Stimulated activated naive CD8-positive, alpha-beta T cell treated with anti-CD3 and anti-CD28 coated beads, Interleukin-15, amount 100 ng/mL, for 72 hours (primary cell): ENCODE data around the gene MGAT4C.
"Not testable (repeated sequence)": the region's sequence is repeated elsewhere in the genome, so short reads cannot be mapped to it uniquely, and the experiment has no call there.

ENCODE experiments used
- ATAC-seq: fragments of 150-1000 bp; cut with Tn5 transposase; 2 replicates; pipeline ENCODE4 v1.10.0; 2021; ENCODE audit warnings: mild to moderate bottlenecking, moderate library complexity
- DNase-seq, 2 donors: peaks; one replicate each; pipeline ENCODE4 v3.0.0; 2021 to 2022
- H3K27ac Mint-ChIP-seq, 2 donors: one replicate each; pipeline ENCODE4 v1.8.0; 2022; ENCODE audit warnings: mild to moderate bottlenecking in 2 of 2, mixed read lengths in 2 of 2, moderate library complexity in 2 of 2
- H3K27me3 Mint-ChIP-seq: one replicate; pipeline ENCODE4 v1.8.0; 2022; ENCODE audit warnings: mixed read lengths
- H3K4me1 Mint-ChIP-seq: one replicate; pipeline ENCODE4 v1.8.0; 2022; ENCODE audit warnings: mild to moderate bottlenecking, mixed read lengths
- H3K4me3 Mint-ChIP-seq, 2 donors: one replicate each; pipeline ENCODE4 v1.8.0; 2022; ENCODE audit warnings: mild to moderate bottlenecking in 2 of 2, mixed read lengths in 2 of 2, moderate library complexity in 1 of 2
- H3K9me3 Mint-ChIP-seq, 2 donors: one replicate each; pipeline ENCODE4 v1.8.0; 2022; ENCODE audit warnings: mixed read lengths in 2 of 2

MGAT4C gene

GRCh38 chr12:86256163-86256562 is at the start of gene MGAT4C:
Gene MGAT4C (minus strand): TSS chr12:86256391.
- DNase-seq (no peak), ATAC-seq (no peak)
- H3K4me3 Mint-ChIP-seq = no peak within 1 kb of the TSS
- H3K4me1 Mint-ChIP-seq = no peaks in the 10 kb centered on the region
- no peaks in the 10 kb centered on the region for H3K9me3 Mint-ChIP-seq
- H3K27ac Mint-ChIP-seq = no peak within 1 kb of the TSS
- H3K27me3 Mint-ChIP-seq = no peaks in the 10 kb centered on the region

GRCh38 chr12:86296396-86296795 is 40.2 kb upstream of the MGAT4C start:
- not testable (repeated sequence) for H3K27ac Mint-ChIP-seq, ATAC-seq, H3K27me3 Mint-ChIP-seq, H3K4me1 Mint-ChIP-seq, DNase-seq, H3K4me3 Mint-ChIP-seq
- peaks cover 5 to 11% of the 10 kb centered on the region in 2 donors for H3K9me3 Mint-ChIP-seq

- Mint-ChIP-seq H3K4me1 (no peaks in the 10 kb centered on the region), H3K9me3 (peaks cover 10 to 11% of the 10 kb centered on the region in 2 donors), H3K27me3 (no peaks in the 10 kb centered on the region), H3K4me3 (no peak overlapping the region), H3K27ac (no peak overlapping the region)
- no peak for DNase-seq
- no peak for ATAC-seq
These were observed 37.6 kb upstream of the MGAT4C start for GRCh38 chr12:86293682-86294240.

- Mint-ChIP-seq H3K9me3 (peaks cover 11 to 12% of the 10 kb centered on the region in 2 donors), H3K4me1 (no peaks in the 10 kb centered on the region)
- no peak for ATAC-seq
These were observed 36.3 kb upstream of the MGAT4C start for GRCh38 chr12:86292480-86292879.

GRCh38 chr12:86290615-86291014 is 34.4 kb upstream of the MGAT4C start:
- Mint-ChIP-seq H3K27me3 (no peaks in the 10 kb centered on the region), H3K4me1 (no peaks in the 10 kb centered on the region), H3K4me3 (no peak overlapping the region), H3K9me3 (peaks cover 11 to 12% of the 10 kb centered on the region in 2 donors), H3K27ac (no peak overlapping the region)
- DNase-seq (no peak), ATAC-seq (no peak)

More at GRCh38 chr12:86292480-86292879, 36.3 kb upstream of the MGAT4C start:
- H3K4me3 Mint-ChIP-seq = no peak overlapping the region
- H3K27me3 Mint-ChIP-seq = no peaks in the 10 kb centered on the region
- no peak for DNase-seq
- H3K27ac Mint-ChIP-seq = no peak overlapping the region

- ATAC-seq (no peak), DNase-seq (no peak)
- no peak overlapping the region for H3K4me3 Mint-ChIP-seq
- no peaks in the 10 kb centered on the region for H3K4me1 Mint-ChIP-seq
- H3K9me3 Mint-ChIP-seq = peaks cover 0 to 8% of the 10 kb centered on the region in 2 donors
- no peak overlapping the region for H3K27ac Mint-ChIP-seq
- H3K27me3 Mint-ChIP-seq = no peaks in the 10 kb centered on the region
These were observed 29.9 kb upstream of the MGAT4C start for GRCh38 chr12:86286119-86286518.

- H3K9me3 Mint-ChIP-seq = peaks cover 7 to 17% of the 10 kb centered on the region in 2 donors
- H3K27me3 Mint-ChIP-seq = no peaks in the 10 kb centered on the region
- H3K27ac Mint-ChIP-seq = no peak overlapping the region
- DNase-seq (no peak), ATAC-seq (no peak)
- H3K4me1 Mint-ChIP-seq = no peaks in the 10 kb centered on the region
- H3K4me3 Mint-ChIP-seq = no peak overlapping the region
These were observed 27.4 kb upstream of the MGAT4C start for GRCh38 chr12:86283620-86284019.

- Mint-ChIP-seq H3K27ac (no peak overlapping the region), H3K4me3 (no peak overlapping the region), H3K27me3 (no peaks in the 10 kb centered on the region), H3K9me3 (peaks cover 15 to 20% of the 10 kb centered on the region in 2 donors), H3K4me1 (no peaks in the 10 kb centered on the region)
- ATAC-seq (no peak), DNase-seq (no peak)
These were observed 19.2 kb upstream of the MGAT4C start for GRCh38 chr12:86275356-86275755.

GRCh38 chr12:86265329-86265695 is 9.1 kb upstream of the MGAT4C start:
- H3K4me3 Mint-ChIP-seq = no peak overlapping the region
- no peak for DNase-seq
- no peaks in the 10 kb centered on the region for H3K9me3 Mint-ChIP-seq
- no peak overlapping the region for H3K27ac Mint-ChIP-seq
- no peaks in the 10 kb centered on the region for H3K4me1 Mint-ChIP-seq
- H3K27me3 Mint-ChIP-seq = no peaks in the 10 kb centered on the region
- ATAC-seq = no peak

GRCh38 chr12:86264451-86265328 is 8.5 kb upstream of the MGAT4C start:
- H3K27me3 Mint-ChIP-seq = no peaks in the 10 kb centered on the region
- no peak for DNase-seq
- H3K4me1 Mint-ChIP-seq = no peaks in the 10 kb centered on the region
- no peaks in the 10 kb centered on the region for H3K9me3 Mint-ChIP-seq
- H3K4me3 Mint-ChIP-seq = no peak overlapping the region
- no peak for ATAC-seq
- no peak overlapping the region for H3K27ac Mint-ChIP-seq

GRCh38 chr12:86261578-86261977 is 5.4 kb upstream of the MGAT4C start:
- no peaks in the 10 kb centered on the region for H3K27me3 Mint-ChIP-seq
- DNase-seq (no peak), ATAC-seq (no peak)
- no peak overlapping the region for H3K27ac Mint-ChIP-seq
- H3K4me3 Mint-ChIP-seq = no peak overlapping the region
- H3K4me1 Mint-ChIP-seq = no peaks in the 10 kb centered on the region
- no peaks in the 10 kb centered on the region for H3K9me3 Mint-ChIP-seq

- ATAC-seq (no peak), DNase-seq (no peak)
- Mint-ChIP-seq H3K27ac (no peak overlapping the region), H3K9me3 (no peaks in the 10 kb centered on the region), H3K27me3 (no peaks in the 10 kb centered on the region), H3K4me3 (no peak overlapping the region), H3K4me1 (no peaks in the 10 kb centered on the region)
These were observed 5.0 kb upstream of the MGAT4C start for GRCh38 chr12:86261142-86261541.

- no peaks in the 10 kb centered on the region for H3K9me3 Mint-ChIP-seq
- H3K27ac Mint-ChIP-seq = no peak overlapping the region
- no peaks in the 10 kb centered on the region for H3K4me1 Mint-ChIP-seq
- ATAC-seq (no peak), DNase-seq (no peak)
- no peak overlapping the region for H3K4me3 Mint-ChIP-seq
- no peaks in the 10 kb centered on the region for H3K27me3 Mint-ChIP-seq
These were observed 4.0 kb upstream of the MGAT4C start for GRCh38 chr12:86260183-86260582.

GRCh38 chr12:86257134-86257533 is 943 bp upstream of the MGAT4C start:
- Mint-ChIP-seq H3K4me3 (no peak overlapping the region), H3K27me3 (no peaks in the 10 kb centered on the region), H3K4me1 (no peaks in the 10 kb centered on the region), H3K27ac (no peak overlapping the region), H3K9me3 (no peaks in the 10 kb centered on the region)
- no peak for DNase-seq
- ATAC-seq = no peak

- H3K4me1 Mint-ChIP-seq = no peaks in the 10 kb centered on the region
- H3K9me3 Mint-ChIP-seq = no peaks in the 10 kb centered on the region
- no peak for ATAC-seq
- no peaks in the 10 kb centered on the region for H3K27me3 Mint-ChIP-seq
- DNase-seq = no peak
- H3K4me3 Mint-ChIP-seq = no peak overlapping the region
- no peak overlapping the region for H3K27ac Mint-ChIP-seq
These were observed 1.6 kb downstream of the MGAT4C start for GRCh38 chr12:86254399-86255107.

GRCh38 chr12:86249851-86250250 is 6.3 kb downstream of the MGAT4C start:
- H3K9me3 Mint-ChIP-seq = peaks cover 0 to 6% of the 10 kb centered on the region in 2 donors
- H3K4me1 Mint-ChIP-seq = no peaks in the 10 kb centered on the region
- H3K27me3 Mint-ChIP-seq = no peaks in the 10 kb centered on the region
- DNase-seq (no peak), ATAC-seq (no peak)
- no peak overlapping the region for H3K27ac Mint-ChIP-seq
- no peak overlapping the region for H3K4me3 Mint-ChIP-seq
